Glutamatergic neuron (in vitro differentiated cells): ENCODE data around the gene P2RX4. TPM values are rescaled to one million over a fixed set of nuclear protein-coding genes. Genes with fewer than 3 reads are reported as not detected.

Experiments used
- DNase-seq: peaks from one replicate; pipeline ENCODE4 v3.0.0; 2022
- H3K27ac Mint-ChIP-seq: one replicate; pipeline ENCODE4 v1.8.0; 2020; ENCODE audit warnings: mild to moderate bottlenecking, mixed read lengths, inconsistent platforms; ENCODE audit not compliant: unreplicated experiment
- H3K27me3 Mint-ChIP-seq: one replicate; pipeline ENCODE4 v1.8.0; 2020; ENCODE audit warnings: mild to moderate bottlenecking, moderate library complexity, mixed read lengths, inconsistent platforms; ENCODE audit not compliant: unreplicated experiment
- H3K36me3 Mint-ChIP-seq: one replicate; pipeline ENCODE4 v1.8.0; 2020; ENCODE audit warnings: mild to moderate bottlenecking, mixed read lengths, inconsistent platforms; ENCODE audit not compliant: unreplicated experiment
- H3K4me1 Mint-ChIP-seq: one replicate; pipeline ENCODE4 v1.8.0; 2020; ENCODE audit warnings: mild to moderate bottlenecking, low read depth, mixed read lengths, inconsistent platforms; ENCODE audit not compliant: unreplicated experiment
- H3K4me3 Mint-ChIP-seq: one replicate; pipeline ENCODE4 v1.8.0; 2020; ENCODE audit warnings: mild to moderate bottlenecking, mixed read lengths, inconsistent platforms; ENCODE audit not compliant: unreplicated experiment
- H3K9me3 Mint-ChIP-seq: one replicate; pipeline ENCODE4 v1.8.0; 2020; ENCODE audit warnings: mild to moderate bottlenecking, moderate library complexity, mixed read lengths, inconsistent platforms; ENCODE audit not compliant: unreplicated experiment
- total RNA-seq: library from RNA; stranded (reverse); fragmentation: NEBNext Ultra II Directional; extraction: Animal tissue kit (Norgen Biotek cat#: 25700); gene quantifications from one replicate; pipeline ENCODE4 v1.2.1, GENCODE V29; 2021; ENCODE audit not compliant: unreplicated experiment
- TF ChIP-seq, protein P1 (sequence below): fragments of 200-600 bp; sonication (generic); IDR thresholded peaks from one replicate; pipeline ENCODE4 v1.5.0; 2021; ENCODE audit not compliant: partially characterized antibody, unreplicated experiment

Gene P2RX4
- total RNA-seq, 1 donor from 2014 or later = 3.7 TPM

DNA sequence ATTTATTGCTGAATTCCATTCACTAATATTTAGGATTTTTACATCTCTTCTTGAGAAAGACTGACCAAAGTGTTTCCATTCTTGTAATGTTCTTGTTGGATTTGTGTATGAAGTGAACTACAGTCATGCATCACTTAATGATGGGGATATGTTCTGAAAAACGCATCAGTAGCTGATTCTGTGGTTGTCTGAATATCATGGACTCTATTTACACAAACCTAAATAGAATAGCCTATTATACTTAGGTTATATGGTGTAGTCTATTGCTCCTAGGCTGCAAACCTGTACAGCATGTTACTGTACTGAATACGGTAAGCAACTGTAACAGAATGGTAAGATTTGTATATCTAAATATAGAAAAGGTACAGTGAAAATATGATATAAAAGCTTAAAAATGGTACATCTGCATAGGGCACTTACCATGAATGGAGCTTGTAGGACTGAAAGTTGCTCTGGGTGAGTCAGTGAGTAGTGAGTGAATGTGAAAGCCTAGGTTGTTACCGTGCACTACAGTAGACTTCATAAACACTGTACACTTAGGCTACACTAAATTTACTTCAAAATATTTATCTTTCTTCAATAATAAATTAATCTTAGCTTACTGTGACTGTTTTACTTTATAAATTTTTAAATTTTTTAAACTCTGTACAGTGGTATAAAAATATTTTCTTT is 27.6 kb upstream of the P2RX4 start:
- Mint-ChIP-seq H3K4me3 (no peak overlapping the region), H3K27me3 (no peaks in the 10 kb centered on the region), H3K4me1 (no peaks in the 10 kb centered on the region), H3K27ac (no peak overlapping the region), H3K36me3 (peaks cover 5% of the 10 kb centered on the region), H3K9me3 (no peaks in the 10 kb centered on the region)
- DNase-seq = no peak
- TF ChIP-seq, protein P1, sequence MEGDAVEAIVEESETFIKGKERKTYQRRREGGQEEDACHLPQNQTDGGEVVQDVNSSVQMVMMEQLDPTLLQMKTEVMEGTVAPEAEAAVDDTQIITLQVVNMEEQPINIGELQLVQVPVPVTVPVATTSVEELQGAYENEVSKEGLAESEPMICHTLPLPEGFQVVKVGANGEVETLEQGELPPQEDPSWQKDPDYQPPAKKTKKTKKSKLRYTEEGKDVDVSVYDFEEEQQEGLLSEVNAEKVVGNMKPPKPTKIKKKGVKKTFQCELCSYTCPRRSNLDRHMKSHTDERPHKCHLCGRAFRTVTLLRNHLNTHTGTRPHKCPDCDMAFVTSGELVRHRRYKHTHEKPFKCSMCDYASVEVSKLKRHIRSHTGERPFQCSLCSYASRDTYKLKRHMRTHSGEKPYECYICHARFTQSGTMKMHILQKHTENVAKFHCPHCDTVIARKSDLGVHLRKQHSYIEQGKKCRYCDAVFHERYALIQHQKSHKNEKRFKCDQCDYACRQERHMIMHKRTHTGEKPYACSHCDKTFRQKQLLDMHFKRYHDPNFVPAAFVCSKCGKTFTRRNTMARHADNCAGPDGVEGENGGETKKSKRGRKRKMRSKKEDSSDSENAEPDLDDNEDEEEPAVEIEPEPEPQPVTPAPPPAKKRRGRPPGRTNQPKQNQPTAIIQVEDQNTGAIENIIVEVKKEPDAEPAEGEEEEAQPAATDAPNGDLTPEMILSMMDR = no peak

DNA sequence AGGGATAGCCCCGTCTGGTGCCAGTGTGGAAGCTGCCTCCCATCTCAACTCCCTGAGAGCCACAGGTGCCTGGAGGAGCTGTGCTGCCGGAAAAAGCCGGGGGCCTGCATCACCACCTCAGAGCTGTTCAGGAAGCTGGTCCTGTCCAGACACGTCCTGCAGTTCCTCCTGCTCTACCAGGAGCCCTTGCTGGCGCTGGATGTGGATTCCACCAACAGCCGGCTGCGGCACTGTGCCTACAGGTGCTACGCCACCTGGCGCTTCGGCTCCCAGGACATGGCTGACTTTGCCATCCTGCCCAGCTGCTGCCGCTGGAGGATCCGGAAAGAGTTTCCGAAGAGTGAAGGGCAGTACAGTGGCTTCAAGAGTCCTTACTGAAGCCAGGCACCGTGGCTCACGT is 25.5 kb upstream of the P2RX4 start:
- no peaks in the 10 kb centered on the region for H3K4me1 Mint-ChIP-seq
- no peak overlapping the region for H3K27ac Mint-ChIP-seq
- no peaks in the 10 kb centered on the region for H3K27me3 Mint-ChIP-seq
- DNase-seq = no peak
- H3K36me3 Mint-ChIP-seq = peaks cover 5% of the 10 kb centered on the region
- H3K9me3 Mint-ChIP-seq = no peaks in the 10 kb centered on the region
- TF ChIP-seq, protein P1 = no peak
- no peak overlapping the region for H3K4me3 Mint-ChIP-seq

DNA sequence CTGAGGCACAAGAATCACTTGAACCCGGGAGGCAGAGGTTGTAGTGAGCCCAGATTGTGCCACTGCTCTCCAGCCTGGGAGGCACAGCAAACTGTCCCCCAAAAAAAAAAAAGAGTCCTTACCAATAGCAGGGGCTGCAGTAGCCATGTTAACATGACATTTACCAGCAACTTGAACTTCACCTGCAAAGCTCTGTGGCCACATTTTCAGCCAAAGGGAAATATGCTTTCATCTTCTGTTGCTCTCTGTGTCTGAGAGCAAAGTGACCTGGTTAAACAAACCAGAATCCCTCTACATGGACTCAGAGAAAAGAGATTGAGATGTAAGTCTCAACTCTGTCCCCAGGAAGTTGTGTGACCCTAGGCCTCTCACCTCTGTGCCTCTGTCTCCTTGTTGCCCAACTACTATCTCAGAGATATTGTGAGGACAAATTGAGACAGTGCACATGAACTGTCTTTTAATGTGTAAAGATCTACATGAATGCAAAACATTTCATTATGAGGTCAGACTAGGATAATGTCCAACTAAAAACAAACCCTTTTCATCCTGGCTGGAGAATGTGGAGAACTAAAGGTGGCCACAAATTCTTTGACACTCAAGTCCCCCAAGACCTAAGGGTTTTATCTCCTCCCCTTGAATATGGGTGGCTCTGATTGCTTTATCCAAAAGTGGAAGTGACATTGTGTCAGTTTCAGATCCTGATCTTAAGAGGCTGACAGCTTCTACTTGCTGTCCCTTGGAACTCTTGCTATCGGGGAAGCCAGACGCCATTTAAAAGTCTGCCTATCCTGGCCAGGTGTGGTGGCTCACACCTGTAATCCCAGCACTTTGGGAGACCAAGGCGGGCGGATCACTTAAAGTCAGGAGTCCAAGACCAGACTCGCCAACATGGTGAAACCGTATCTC is 24.7 kb upstream of the P2RX4 start:
- Mint-ChIP-seq H3K4me3 (no peak overlapping the region), H3K9me3 (no peaks in the 10 kb centered on the region), H3K36me3 (peaks cover 5% of the 10 kb centered on the region), H3K27me3 (peaks cover 2% of the 10 kb centered on the region), H3K4me1 (no peaks in the 10 kb centered on the region), H3K27ac (no peak overlapping the region)
- TF ChIP-seq, protein P1 = no peak
- DNase-seq = no peak

DNA sequence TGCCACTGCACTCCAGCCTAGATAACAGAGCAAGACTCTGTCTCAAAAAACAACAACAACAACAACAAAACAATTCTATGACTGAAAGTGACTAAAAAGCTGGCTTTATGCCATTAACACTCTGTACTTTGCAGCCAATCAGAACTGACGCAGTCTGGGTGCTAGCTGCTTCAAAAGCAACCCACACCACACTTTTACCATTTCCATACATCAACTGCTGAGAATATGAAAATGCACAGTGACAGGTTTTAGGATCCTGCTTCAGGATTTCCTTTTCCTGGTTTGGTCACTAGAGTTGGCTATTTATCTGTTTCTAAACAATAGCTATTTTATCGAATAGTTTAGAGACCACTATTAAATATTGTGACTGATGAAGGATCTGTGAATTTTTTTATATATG is 23.1 kb upstream of the P2RX4 start:
- DNase-seq = no peak
- Mint-ChIP-seq H3K27me3 (peaks cover 2% of the 10 kb centered on the region), H3K4me3 (no peak overlapping the region), H3K4me1 (no peaks in the 10 kb centered on the region), H3K27ac (no peak overlapping the region), H3K9me3 (no peaks in the 10 kb centered on the region), H3K36me3 (peaks cover 5% of the 10 kb centered on the region)
- TF ChIP-seq, protein P1 = no peak

DNA sequence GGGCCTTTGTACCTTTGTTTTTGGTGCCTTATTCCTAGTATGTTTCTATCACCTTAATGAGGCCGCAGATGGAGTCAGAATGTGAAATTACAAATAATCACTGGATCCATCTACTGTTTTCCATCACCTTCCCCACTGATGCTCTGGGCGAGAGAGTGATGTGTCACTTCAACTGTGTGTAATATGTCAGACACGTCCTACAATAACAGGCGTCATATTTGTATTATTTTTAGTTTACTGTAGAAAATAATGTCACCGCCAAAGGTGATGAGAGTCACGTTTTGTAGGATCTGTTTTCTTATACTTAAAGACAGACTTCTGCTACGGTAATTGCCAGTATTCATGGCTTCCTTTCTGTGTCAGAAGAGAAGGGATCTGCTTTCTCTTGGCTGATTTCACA is 22.4 kb upstream of the P2RX4 start:
- Mint-ChIP-seq H3K36me3 (no peaks in the 10 kb centered on the region), H3K9me3 (no peaks in the 10 kb centered on the region), H3K4me3 (no peak overlapping the region), H3K27me3 (peaks cover 2% of the 10 kb centered on the region), H3K27ac (no peak overlapping the region), H3K4me1 (no peaks in the 10 kb centered on the region)
- no peak for DNase-seq
- TF ChIP-seq, protein P1 = no peak
